OCI-LY3 (cell line): ENCODE measurements around the gene WASHC4.

Experiments used
- EZH2phosphoT487 ChIP-seq: fragments of 200-600 bp; shearing (Covaris generic); IDR thresholded peaks from 2 replicates; pipeline ENCODE4 v1.6.1; 2018; ENCODE audit warnings: antibody characterized with exemption, mixed run types, low read depth
- TF ChIP-seq, protein P1 (sequence below): fragments of 200-600, 300-600 bp; sonication (generic); IDR thresholded peaks from 2 replicates; pipeline ENCODE4 v1.5.1; 2014; ENCODE audit warnings: antibody characterized with exemption, low read length, low read depth

GRCh38 chr12:105214148-105214547 lies 106.6 kb downstream of the WASHC4 start:
- TF ChIP-seq, protein P1, sequence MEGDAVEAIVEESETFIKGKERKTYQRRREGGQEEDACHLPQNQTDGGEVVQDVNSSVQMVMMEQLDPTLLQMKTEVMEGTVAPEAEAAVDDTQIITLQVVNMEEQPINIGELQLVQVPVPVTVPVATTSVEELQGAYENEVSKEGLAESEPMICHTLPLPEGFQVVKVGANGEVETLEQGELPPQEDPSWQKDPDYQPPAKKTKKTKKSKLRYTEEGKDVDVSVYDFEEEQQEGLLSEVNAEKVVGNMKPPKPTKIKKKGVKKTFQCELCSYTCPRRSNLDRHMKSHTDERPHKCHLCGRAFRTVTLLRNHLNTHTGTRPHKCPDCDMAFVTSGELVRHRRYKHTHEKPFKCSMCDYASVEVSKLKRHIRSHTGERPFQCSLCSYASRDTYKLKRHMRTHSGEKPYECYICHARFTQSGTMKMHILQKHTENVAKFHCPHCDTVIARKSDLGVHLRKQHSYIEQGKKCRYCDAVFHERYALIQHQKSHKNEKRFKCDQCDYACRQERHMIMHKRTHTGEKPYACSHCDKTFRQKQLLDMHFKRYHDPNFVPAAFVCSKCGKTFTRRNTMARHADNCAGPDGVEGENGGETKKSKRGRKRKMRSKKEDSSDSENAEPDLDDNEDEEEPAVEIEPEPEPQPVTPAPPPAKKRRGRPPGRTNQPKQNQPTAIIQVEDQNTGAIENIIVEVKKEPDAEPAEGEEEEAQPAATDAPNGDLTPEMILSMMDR: no peak
- no peak for TF ChIP-seq EZH2phosphoT487
